ENCODE data around the gene KCNJ15.

KCNJ15 gene

DNA sequence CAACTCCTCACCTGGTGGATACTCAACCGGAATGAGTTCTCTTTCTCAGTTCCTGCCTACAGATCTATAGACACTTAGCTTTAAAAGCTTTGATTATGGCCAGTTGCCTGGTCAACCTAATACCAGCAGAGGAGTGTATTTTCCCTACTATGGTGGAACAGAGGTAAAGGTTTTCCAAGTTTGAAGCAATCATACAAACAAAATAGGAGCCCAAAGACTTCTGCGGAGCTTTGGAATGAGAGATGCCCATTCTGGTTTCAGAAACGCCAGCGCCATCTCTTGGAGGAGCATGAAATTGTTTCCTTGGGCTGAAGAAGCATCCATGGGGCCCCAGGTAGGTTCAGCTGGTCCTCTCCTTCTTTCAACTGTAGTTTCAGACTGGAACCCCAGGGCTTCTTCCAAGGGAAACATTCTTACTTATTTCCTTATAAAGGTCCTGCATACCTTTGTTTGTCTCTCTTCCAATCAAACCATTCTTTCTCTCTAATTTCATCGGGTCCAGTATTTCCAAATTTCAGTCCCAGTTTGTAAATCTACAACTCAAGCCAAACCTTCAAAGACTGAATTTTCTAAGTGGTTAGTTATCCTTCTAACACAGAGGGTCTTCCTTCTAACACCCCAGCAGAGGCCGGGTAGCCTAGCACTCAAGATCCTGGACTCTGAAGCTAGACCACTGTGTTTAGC lies 95.9 kb downstream of the KCNJ15 start:
- DNase-seq (ENCODE audit: low read depth in 2 of 3, low spot score in 1 of 3), result peak; percentile 39 to 69 (median 41)

GRCh38 chr21:38354231-38354630 lies 97.4 kb downstream of the KCNJ15 start:
- DNase-seq (ENCODE audit: low read depth in 2 of 3, low spot score in 1 of 3), result no peak

GRCh38 chr21:38354746-38355145 lies 98.0 kb downstream of the KCNJ15 start:
- no peak for DNase-seq (ENCODE audit: low read depth in 2 of 3, low spot score in 1 of 3)

DNA sequence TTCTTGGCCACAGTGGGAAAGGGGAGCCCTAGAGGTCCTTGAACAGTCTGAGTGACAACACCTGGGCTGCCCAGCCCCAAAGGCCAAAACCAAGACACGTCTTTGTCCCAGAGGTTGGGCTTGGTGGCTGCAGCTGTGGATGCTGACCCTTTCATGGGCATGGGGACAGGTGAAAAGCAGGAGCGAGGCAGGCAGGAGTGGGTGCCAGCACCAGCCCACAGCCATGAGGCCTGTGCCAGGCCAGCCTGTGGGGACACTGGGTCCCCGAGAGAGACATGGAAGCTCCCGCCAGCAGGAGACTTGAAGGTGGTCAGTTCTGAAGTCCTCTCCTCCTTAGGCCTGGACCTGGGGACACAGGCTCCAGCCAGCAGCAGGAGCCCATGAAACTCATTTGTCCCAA lies 98.6 kb downstream of the KCNJ15 start:
- no peak for DNase-seq (ENCODE audit: low read depth in 2 of 3, low spot score in 1 of 3)

- DNase-seq (ENCODE audit: low read depth in 2 of 3, low spot score in 1 of 3), result peak; percentile 70 to 78 (median 76)
Observed at GRCh38 chr21:38355992-38356781, 99.4 kb downstream of the KCNJ15 start.

Measured in stimulated activated CD4-positive, alpha-beta T cell treated with anti-CD3 and anti-CD28 coated beads, Interleukin-12 subunit alpha, Interleukin-12 subunit beta, amount 100 ng/mL, for 48 hours (primary cell).